K562 (cell line): Measurements from ENCODE around the gene NUP98. TPM values are rescaled to one million over a fixed set of nuclear protein-coding genes. Genes with fewer than 3 reads are reported as not detected.

Source experiments
- ATAC-seq: fragments of 200-7000 bp; cut with Tn5 transposase; 3 replicates; pipeline ENCODE4 v1.9.1; 2020; ENCODE audit warnings: moderate library complexity
- BruUV-seq: library from RNA; stranded (reverse); fragments of 400-500 nt; replicated peaks from 2 replicates; lab custom pipeline; 2021; lab: Mats Ljungman, UMichigan
- CTCF ChIA-PET: fragments of 300-600 bp; formaldehyde crosslinking; extraction: SDS; loops from one replicate; lab custom pipeline; 2021; ENCODE audit warnings: low intra/inter-chr PET ratio; lab: Yijun Ruan, JAX
- POLR2A ChIA-PET: fragments of 300-600, 350-650 bp; sonication (Branson Sonifier 250); formaldehyde crosslinking; extraction: SDS; loops from one replicate; lab custom pipeline; 2021; ENCODE audit warnings: antibody characterized with exemption, inconsistent platforms; lab: Yijun Ruan, JAX
- DNase-seq, 4 experiments: peaks; one replicate each; pipeline versions ENCODE4 v3.0.0 to v3.0.0-alpha.2; 2011 to 2018; ENCODE audit warnings: low spot score in 3 of 4, mixed read lengths in 3 of 4; ENCODE audit errors: extremely low read depth in 1 of 4
- FAIRE-seq: peaks from 2 replicates; lab custom pipeline; 2011; peaks lifted over from hg19 to GRCh38; lab: Jason Lieb, UNC
- H2AFZ ChIP-seq: 2 replicates; pipeline ENCODE4 v1.6.0; 2011; ENCODE audit warnings: low read depth, low read length, control low read depth, inconsistent platforms
- H3K27ac ChIP-seq: fragments of 200-600 bp; 3 replicates; pipeline ENCODE4 v1.8.0; 2011; ENCODE audit warnings: low read depth, mild to moderate bottlenecking, control low read depth, inconsistent platforms, low read length, moderate library complexity, mixed read lengths; ENCODE audit errors: extremely low read depth
- H3K27me3 ChIP-seq, 2 experiments: fragments of 300-600 bp in 1 of 2; 2 replicates in 1 of 2; 3 replicates in 1 of 2; pipeline versions ENCODE4 v1.6.0 to v1.8.0; 2011; ENCODE audit warnings: inconsistent platforms in 2 of 2, low read length in 2 of 2, mild to moderate bottlenecking in 1 of 2, mixed read lengths in 1 of 2, moderate library complexity in 1 of 2; ENCODE audit not compliant: control insufficient read depth in 2 of 2, insufficient read depth in 2 of 2
- H3K36me3 ChIP-seq: fragments of 300-600 bp; 3 replicates; pipeline ENCODE4 v1.8.0; 2011; ENCODE audit warnings: mild to moderate bottlenecking, low read length, inconsistent platforms; ENCODE audit not compliant: control insufficient read depth, insufficient read depth
- H3K4me1 ChIP-seq, 2 experiments: fragments of 200-600 bp in 1 of 2; replicated peaks in 1 of 2; 2 replicates in 1 of 2; 3 replicates in 1 of 2; pipeline versions ENCODE4 v1.5.1 to v1.8.0; 2011; ENCODE audit warnings: inconsistent platforms in 2 of 2, low read length in 2 of 2, mild to moderate bottlenecking in 1 of 2, mixed read lengths in 1 of 2, moderate library complexity in 1 of 2; ENCODE audit not compliant: control insufficient read depth in 2 of 2, insufficient read depth in 2 of 2
- H3K4me2 ChIP-seq: 2 replicates; pipeline ENCODE4 v1.6.1; 2011; ENCODE audit warnings: low read length, control low read depth, inconsistent platforms, mixed read lengths; ENCODE audit not compliant: insufficient read depth
- H3K4me3 ChIP-seq: fragments of 200-600 bp; sonication (generic), shearing (Covaris generic); 2 replicates; pipeline ENCODE4 v1.5.1; 2016; ENCODE audit warnings: control low read depth, inconsistent platforms
- H3K79me2 ChIP-seq: fragments of 200-600 bp; 3 replicates; pipeline ENCODE4 v1.8.0; 2011; ENCODE audit warnings: low read length, inconsistent platforms; ENCODE audit not compliant: control insufficient read depth, insufficient read depth
- H3K9ac ChIP-seq, 2 experiments: 2 replicates each; pipeline versions ENCODE4 v1.6.0 to v1.6.1; 2011; ENCODE audit warnings: low read depth in 2 of 2, low read length in 2 of 2, control low read depth in 1 of 2, inconsistent platforms in 1 of 2, mild to moderate bottlenecking in 1 of 2, mixed read lengths in 1 of 2; ENCODE audit not compliant: insufficient read depth in 1 of 2
- H3K9me1 ChIP-seq: one replicate; pipeline ENCODE4 v1.6.0; 2011; ENCODE audit warnings: inconsistent platforms, mild to moderate bottlenecking, low read length, moderate library complexity; ENCODE audit not compliant: control insufficient read depth, insufficient read depth
- H3K9me3 ChIP-seq: replicated peaks from 2 replicates; pipeline ENCODE4 v1.5.1; 2011; ENCODE audit warnings: low read depth, low read length, inconsistent platforms; ENCODE audit not compliant: control insufficient read depth, insufficient read depth
- H4K20me1 ChIP-seq: replicated peaks from 2 replicates; pipeline ENCODE4 v1.6.1; 2011; ENCODE audit warnings: low read length, inconsistent platforms, mixed read lengths; ENCODE audit not compliant: control insufficient read depth, insufficient read depth
- BMI1 ChIP-seq: fragments of 150-350 bp; IDR thresholded peaks from 2 replicates; pipeline ENCODE4 v1.6.1; 2014; ENCODE audit warnings: low read length
- CBX2 ChIP-seq: fragments of 200-600 bp; sonication (generic); IDR thresholded peaks from one replicate; pipeline ENCODE4 v1.6.1; 2012; ENCODE audit warnings: mild to moderate bottlenecking, low read length, inconsistent platforms; ENCODE audit not compliant: insufficient read depth, poor library complexity, severe bottlenecking
- E2F3 ChIP-seq: fragments of 250-450 bp; sonication (Bioruptor Pico); IDR thresholded peaks from 2 replicates; pipeline ENCODE4 v1.4.0; 2020; ENCODE audit warnings: mild to moderate bottlenecking
- FOXK2 ChIP-seq, 2 experiments: fragments of 450-650 bp; IDR thresholded peaks in 1 of 2; conservative IDR thresholded peaks in 1 of 2; 2 replicates each; pipeline ENCODE4 v1.6.1; 2016; ENCODE audit warnings: low read depth in 2 of 2, mild to moderate bottlenecking in 1 of 2
- HNRNPK ChIP-seq: fragments of 200-400 bp; formaldehyde crosslinking; IDR thresholded peaks from one replicate; pipeline ENCODE4 v1.6.1; 2018; ENCODE audit warnings: mild to moderate bottlenecking, low read depth, low read length; ENCODE audit not compliant: poor library complexity, severe bottlenecking
- MYBL2 ChIP-seq, 2 experiments: fragments of 450-650 bp in 1 of 2; sonication (generic) in 1 of 2; formaldehyde crosslinking in 1 of 2; IDR thresholded peaks; 2 replicates each; pipeline versions ENCODE4 v1.6.1 to v1.8.1; 2017 to 2022; ENCODE audit warnings: borderline replicate concordance in 1 of 2, inconsistent platforms in 1 of 2, low read depth in 1 of 2, mild to moderate bottlenecking in 1 of 2, missing genetic modification reagents in 1 of 2, moderate library complexity in 1 of 2
- NR2C2 ChIP-seq, 2 experiments: fragments of 200-800 bp in 1 of 2; sonication (Bioruptor generic) in 1 of 2; sonication (generic) in 1 of 2; formaldehyde crosslinking in 1 of 2; IDR thresholded peaks; 2 replicates each; pipeline versions ENCODE4 v1.6.1 to v1.8.0; 2016 to 2022; ENCODE audit warnings: mild to moderate bottlenecking in 1 of 2, missing compliant biosample characterization in 1 of 2, missing genetic modification characterization in 1 of 2, missing genetic modification reagents in 1 of 2
- PHB ChIP-seq: fragments of 250-450 bp; sonication (Bioruptor Pico); IDR thresholded peaks from 2 replicates; pipeline ENCODE4 v1.5.0; 2021
- POLR2H ChIP-seq: IDR thresholded peaks from 2 replicates; pipeline ENCODE4 v1.6.1; 2016; ENCODE audit warnings: missing genetic modification characterization, low read depth, mild to moderate bottlenecking, control low read depth, missing compliant biosample characterization, moderate library complexity
- TARDBP ChIP-seq: fragments of 450-650 bp; IDR thresholded peaks from 2 replicates; pipeline ENCODE4 v1.6.1; 2016
- ZFP36 ChIP-seq: fragments of 150-350 bp; IDR thresholded peaks from 2 replicates; pipeline ENCODE4 v1.6.1; 2018; ENCODE audit warnings: low read length, low read depth; ENCODE audit not compliant: partially characterized antibody
- ZNF124 ChIP-seq: sonication (generic); formaldehyde crosslinking; IDR thresholded peaks from 2 replicates; pipeline ENCODE4 v1.8.1; 2022; ENCODE audit warnings: missing genetic modification reagents
- ZNF23 ChIP-seq: fragments of 250-450 bp; sonication (Bioruptor Pico); IDR thresholded peaks from 2 replicates; pipeline ENCODE4 v1.4.0; 2020; ENCODE audit warnings: mild to moderate bottlenecking
- ZNF551 ChIP-seq: fragments of 250-450 bp; sonication (Bioruptor Pico); IDR thresholded peaks from 2 replicates; pipeline ENCODE4 v1.5.0; 2021; ENCODE audit warnings: mild to moderate bottlenecking, moderate library complexity
- ZNF57 ChIP-seq: fragments of 450-650 bp; formaldehyde crosslinking; IDR thresholded peaks from 2 replicates; pipeline ENCODE4 v1.4.0; 2020; ENCODE audit warnings: mild to moderate bottlenecking, moderate library complexity
- WGBS: fragments of 100-300 bp; shearing (Covaris generic); methylation state at CpG from one replicate; pipeline ENCODE4 v1.1.6; 2016; ENCODE audit warnings: low coverage, mixed read lengths; ENCODE audit not compliant: insufficient coverage; ENCODE audit errors: missing lambda C conversion rate; 5-methylcytosine and 5-hydroxymethylcytosine counted together
- in situ Hi-C: fragments of 300-500 bp; cut with MboI; formaldehyde crosslinking; loops from 4 replicates; pipeline ENCODE4 v1.15.0; 2018; ENCODE audit warnings: inconsistent platforms, mixed read lengths
- intact Hi-C: fragments of 100-400 bp; cut with micrococcal nuclease; formaldehyde crosslinking; loops from 2 replicates; pipeline ENCODE4 v1.14.2; 2022
- polyA plus RNA-seq, 8 experiments: library from polyadenylated mRNA; depleted of rRNA in 4 of 8; stranded (reverse) in 5 of 8; unstranded in 3 of 8; fragments of >200 nt; fragmentation: Nextera tagmentation in 2 of 8; fragmentation: Illumina TruSeq in 1 of 8; extraction: Ambion mirVana in 2 of 8; extraction: Trizol in 1 of 8; gene quantifications; 2 replicates each; pipeline versions ENCODE4 v1.2.1 to v1.2.3, GENCODE V29; 2011 to 2014; ENCODE audit warnings: inconsistent platforms in 1 of 8, missing spikeins in 1 of 8
- total RNA-seq, 7 experiments: library from RNA; depleted of rRNA in 6 of 7; stranded (reverse); fragments of >200 nt in 6 of 7; fragmentation: Illumina TruSeq in 2 of 7; extraction: Trizol in 2 of 7; gene quantifications; 2 replicates each; pipeline versions ENCODE4 v1.2.1 to v1.2.3, GENCODE V29; 2011 to 2021; ENCODE audit warnings: low replicate concordance in 1 of 7
- TF ChIP-seq, protein P1 (sequence below): fragments of 450-650 bp; formaldehyde crosslinking; IDR thresholded peaks from 2 replicates; pipeline ENCODE4 v1.4.0; 2022; ENCODE audit warnings: missing genetic modification characterization
- TF ChIP-seq, protein P2 (sequence below), 2 experiments: IDR thresholded peaks in 1 of 2; conservative IDR thresholded peaks in 1 of 2; 2 replicates each; pipeline ENCODE4 v1.6.1; 2016; ENCODE audit warnings: low read depth in 2 of 2, mild to moderate bottlenecking in 1 of 2, missing compliant biosample characterization in 1 of 2, missing genetic modification characterization in 1 of 2, moderate library complexity in 1 of 2

NUP98 gene
- total and polyA plus RNA-seq, 9 of the 15 experiments (the other 6 are each of a cell fraction or from before 2014, with no cell fraction given) = 45.1 to 196 (median 130) TPM

DNA sequence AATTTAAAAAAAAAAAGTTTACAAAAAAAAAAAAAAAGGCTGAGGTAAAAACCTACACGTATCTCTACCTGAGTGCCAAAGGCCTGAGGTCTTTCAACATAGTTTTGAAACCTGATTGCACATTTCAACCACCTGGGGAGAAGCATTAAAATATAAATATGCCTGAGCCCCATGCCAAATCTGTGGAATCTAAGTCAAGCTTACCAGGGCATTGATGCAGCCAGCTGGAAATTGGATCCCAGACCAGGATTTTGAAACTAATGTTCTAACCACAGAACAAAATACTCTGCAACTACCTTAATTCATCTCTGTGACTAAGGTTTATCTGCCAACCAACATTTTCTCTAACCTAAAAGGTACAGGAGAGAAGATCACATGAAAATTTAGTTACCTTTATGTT is 87.4 kb downstream of the NUP98 start (continued):
- no peak for TF ChIP-seq ZFP36
- TF ChIP-seq E2F3 = no peak
- no peak for TF ChIP-seq MYBL2 (IDR thresholded peaks at IDR 0.05; ENCODE audit: low read depth)
- no peak for TF ChIP-seq MYBL2 (CRISPR knock-in tag; IDR thresholded peaks at IDR 0.05; ENCODE audit: borderline replicate concordance)
- no peak for TF ChIP-seq NR2C2 (CRISPR knock-in tag; IDR thresholded peaks at IDR 0.05)
- TF ChIP-seq NR2C2 (tag; IDR thresholded peaks at IDR 0.05) = no peak
- no peak for TF ChIP-seq ZNF124 (CRISPR knock-in tag)
- TF ChIP-seq POLR2H (tag) = no peak
- TF ChIP-seq, all 486 proteins: peak for 0

DNA sequence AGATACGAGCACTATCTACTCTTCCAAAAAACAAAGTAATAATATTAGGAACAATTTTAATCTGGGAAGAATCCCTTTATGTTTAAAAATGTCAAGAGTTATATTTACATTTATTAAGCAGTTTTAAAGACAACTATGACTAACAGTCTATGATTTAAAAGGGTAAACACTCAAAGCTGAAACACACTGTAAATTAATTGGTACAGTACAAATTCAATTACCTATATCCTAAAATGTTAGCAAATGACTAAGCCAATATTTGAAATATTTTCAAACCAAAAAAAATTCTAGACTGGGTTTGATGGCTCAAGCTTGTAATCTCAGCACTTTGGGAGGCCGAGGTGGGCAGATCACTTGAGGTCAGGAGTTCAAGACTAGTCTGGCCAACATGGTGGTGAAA is 90.2 kb downstream of the NUP98 start:
- no peaks in the 10 kb centered on the region for H4K20me1 ChIP-seq
- no peak overlapping the region for H2AFZ ChIP-seq
- POLR2A ChIA-PET = interaction anchor here (0.7 kb wide), 1 partner anchor 14 kb away, joined by 3 read pairs; no protein-coding TSS in a partner anchor
- 81% methylated on average over 2 of the region's 2 CpGs for WGBS
- in situ Hi-C loops (no loop called here), intact Hi-C loops (no loop called here)
- no peaks in the 10 kb centered on the region for H3K9me3 ChIP-seq
- no peak for ATAC-seq
- no peak overlapping the region for H3K9ac ChIP-seq
- no TSS peak for BruUV-seq
- peaks cover 93% of the 10 kb centered on the region for H3K36me3 ChIP-seq
- no peaks in the 10 kb centered on the region for H3K27me3 ChIP-seq
- CTCF ChIA-PET = no interaction called here
- H3K4me3 ChIP-seq = no peak overlapping the region
- H3K9me1 ChIP-seq = no peaks in the 10 kb centered on the region
- FAIRE-seq = no peak
- no peak overlapping the region for H3K27ac ChIP-seq
- H3K4me1 ChIP-seq = no peaks in the 10 kb centered on the region
- no peak overlapping the region for H3K4me2 ChIP-seq
- no peak for DNase-seq
- no peaks in the 10 kb centered on the region for H3K79me2 ChIP-seq
- TF ChIP-seq TARDBP (no peak), FOXK2 (conservative IDR thresholded peaks at IDR 0.05 in 1 of 2, IDR thresholded peaks at IDR 0.05 in 1 of 2; ENCODE audit: low read depth in 2 of 2) (no peak), HNRNPK (no peak), ZNF551 (CRISPR knock-in tag) (no peak), ZNF23 (CRISPR knock-in tag) (no peak), BMI1 (no peak), ZNF57 (no peak), CBX2 (no peak), PHB (CRISPR knock-in tag) (no peak)
- TF ChIP-seq, protein P1, sequence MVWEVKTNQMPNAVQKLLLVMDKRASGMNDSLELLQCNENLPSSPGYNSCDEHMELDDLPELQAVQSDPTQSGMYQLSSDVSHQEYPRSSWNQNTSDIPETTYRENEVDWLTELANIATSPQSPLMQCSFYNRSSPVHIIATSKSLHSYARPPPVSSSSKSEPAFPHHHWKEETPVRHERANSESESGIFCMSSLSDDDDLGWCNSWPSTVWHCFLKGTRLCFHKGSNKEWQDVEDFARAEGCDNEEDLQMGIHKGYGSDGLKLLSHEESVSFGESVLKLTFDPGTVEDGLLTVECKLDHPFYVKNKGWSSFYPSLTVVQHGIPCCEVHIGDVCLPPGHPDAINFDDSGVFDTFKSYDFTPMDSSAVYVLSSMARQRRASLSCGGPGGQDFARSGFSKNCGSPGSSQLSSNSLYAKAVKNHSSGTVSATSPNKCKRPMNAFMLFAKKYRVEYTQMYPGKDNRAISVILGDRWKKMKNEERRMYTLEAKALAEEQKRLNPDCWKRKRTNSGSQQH (CRISPR knock-in tag) = no peak
- TF ChIP-seq, protein P2, sequence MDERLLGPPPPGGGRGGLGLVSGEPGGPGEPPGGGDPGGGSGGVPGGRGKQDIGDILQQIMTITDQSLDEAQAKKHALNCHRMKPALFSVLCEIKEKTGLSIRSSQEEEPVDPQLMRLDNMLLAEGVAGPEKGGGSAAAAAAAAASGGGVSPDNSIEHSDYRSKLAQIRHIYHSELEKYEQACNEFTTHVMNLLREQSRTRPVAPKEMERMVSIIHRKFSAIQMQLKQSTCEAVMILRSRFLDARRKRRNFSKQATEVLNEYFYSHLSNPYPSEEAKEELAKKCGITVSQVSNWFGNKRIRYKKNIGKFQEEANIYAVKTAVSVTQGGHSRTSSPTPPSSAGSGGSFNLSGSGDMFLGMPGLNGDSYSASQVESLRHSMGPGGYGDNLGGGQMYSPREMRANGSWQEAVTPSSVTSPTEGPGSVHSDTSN (CRISPR knock-in tag; IDR thresholded peaks at IDR 0.05; ENCODE audit: low read depth) = no peak
- TF ChIP-seq, protein P2 (tag; conservative IDR thresholded peaks at IDR 0.05; ENCODE audit: low read depth) = no peak
